Keratinocyte (primary cell): ENCODE results near the gene KRT14. TPM values are rescaled to one million over a fixed set of nuclear protein-coding genes. Genes with fewer than 3 reads are reported as not detected.

Experiments used
- DNase-seq: peaks from one replicate; pipeline ENCODE4 v3.0.0-alpha.2; 2011; ENCODE audit warnings: low read depth, missing footprints, low spot score
- FAIRE-seq: peaks from 2 replicates; lab custom pipeline; 2011; peaks lifted over from hg19 to GRCh38; lab: Jason Lieb, UNC
- H2AFZ ChIP-seq: 2 replicates; pipeline ENCODE4 v1.6.0; 2012; ENCODE audit warnings: low read length, control low read depth, inconsistent platforms; ENCODE audit not compliant: control insufficient read depth
- H3K27ac ChIP-seq: 2 replicates; pipeline ENCODE4 v1.5.1; 2011; ENCODE audit warnings: low read length; ENCODE audit not compliant: control insufficient read depth, insufficient read depth
- H3K27me3 ChIP-seq: 3 replicates; pipeline ENCODE4 v1.6.0; 2011; ENCODE audit warnings: low read length; ENCODE audit not compliant: control insufficient read depth, insufficient read depth; ENCODE audit errors: extremely low read depth
- H3K36me3 ChIP-seq, 2 experiments: 2 replicates in 1 of 2; 3 replicates in 1 of 2; pipeline ENCODE4 v1.5.1; 2011; ENCODE audit warnings: low read length in 2 of 2, mild to moderate bottlenecking in 1 of 2; ENCODE audit not compliant: control insufficient read depth in 2 of 2, insufficient read depth in 2 of 2; ENCODE audit errors: extremely low read depth in 1 of 2
- H3K4me1 ChIP-seq: 3 replicates; pipeline ENCODE4 v1.5.1; 2011; ENCODE audit warnings: low read length; ENCODE audit not compliant: control insufficient read depth, insufficient read depth; ENCODE audit errors: extremely low read depth
- H3K4me2 ChIP-seq: 3 replicates; pipeline ENCODE4 v1.6.0; 2011; ENCODE audit warnings: low read depth, low read length; ENCODE audit not compliant: control insufficient read depth, insufficient read depth; ENCODE audit errors: extremely low read depth
- H3K4me3 ChIP-seq, 3 experiments: fragments of 200-600 bp in 1 of 3; sonication (generic) in 1 of 3; 2 replicates in 2 of 3; 3 replicates in 1 of 3; pipeline ENCODE4 v1.5.1; 2011 to 2016; ENCODE audit warnings: low read length in 3 of 3, mild to moderate bottlenecking in 3 of 3, control low read depth in 2 of 3, inconsistent platforms in 1 of 3, low read depth in 1 of 3, mixed read lengths in 1 of 3, mixed run types in 1 of 3, moderate library complexity in 1 of 3; ENCODE audit not compliant: control insufficient read depth in 2 of 3, insufficient read depth in 2 of 3; ENCODE audit errors: extremely low read depth in 1 of 3
- H3K79me2 ChIP-seq: 2 replicates; pipeline ENCODE4 v1.6.0; 2012; ENCODE audit warnings: low read length; ENCODE audit not compliant: control insufficient read depth, insufficient read depth
- H3K9ac ChIP-seq: 3 replicates; pipeline ENCODE4 v1.6.0; 2011; ENCODE audit warnings: low read length; ENCODE audit not compliant: control insufficient read depth, insufficient read depth; ENCODE audit errors: extremely low read depth
- H3K9me1 ChIP-seq: 3 replicates; pipeline ENCODE4 v1.6.0; 2011; ENCODE audit warnings: low read length; ENCODE audit not compliant: control insufficient read depth, insufficient read depth; ENCODE audit errors: extremely low read depth
- H3K9me3 ChIP-seq: 2 replicates; pipeline ENCODE4 v1.5.1; 2012; ENCODE audit warnings: low read depth, low read length; ENCODE audit not compliant: control insufficient read depth
- H4K20me1 ChIP-seq: 3 replicates; pipeline ENCODE4 v1.6.0; 2011; ENCODE audit warnings: low read length; ENCODE audit not compliant: control insufficient read depth, insufficient read depth; ENCODE audit errors: extremely low read depth
- CTCF ChIP-seq, 3 experiments: IDR thresholded peaks in 1 of 3; conservative IDR thresholded peaks in 1 of 3; optimal IDR thresholded peaks in 1 of 3; 2 replicates in 2 of 3; 3 replicates in 1 of 3; pipeline versions ENCODE3 to v1.5.1; 2011; ENCODE audit warnings: low read length in 3 of 3, mild to moderate bottlenecking in 3 of 3, moderate library complexity in 2 of 3, control low read depth in 1 of 3, inconsistent platforms in 1 of 3; ENCODE audit not compliant: insufficient read depth in 2 of 3; ENCODE audit errors: extremely low read depth in 1 of 3
- EZH2 ChIP-seq: IDR thresholded peaks from one replicate; pipeline ENCODE4 v1.6.1; 2012; ENCODE audit warnings: inconsistent platforms, mild to moderate bottlenecking, low read length, moderate library complexity
- dilution Hi-C: fragments of 300-500 bp; cut with MboI; formaldehyde crosslinking; loops from one replicate; pipeline ENCODE4 v1.7.0; 2020; ENCODE audit warnings: low sequenced_read_pairs; ENCODE audit not compliant: extremely low pct_ligation_motif_present
- polyA plus RNA-seq, 5 experiments: library from polyadenylated mRNA; depleted of rRNA in 3 of 5; stranded (reverse) in 3 of 5; stranded (forward) in 1 of 5; unstranded in 1 of 5; fragments of >200 nt; gene quantifications; 1 replicate in 1 of 5; 2 replicates in 3 of 5; 3 replicates in 1 of 5; pipeline versions ENCODE4 v1.2.1 to v1.2.3, GENCODE V29; 2011 to 2012; ENCODE audit warnings: missing spikeins in 2 of 5, low read depth in 1 of 5, low replicate concordance in 1 of 5

Gene KRT14
- polyA plus RNA-seq, 1 donor (not counting 4 experiments of a cell fraction or from before 2014, with no cell fraction given): 26,041 TPM

GRCh38 chr17:41592601-41593305, 6.1 kb upstream of the KRT14 start:
- peak; percentile 92 for FAIRE-seq
- peak overlapping the region; percentile 46 for H3K4me2 ChIP-seq
- no peak for DNase-seq
- H3K27ac ChIP-seq: no peak overlapping the region
- no peak for TF ChIP-seq CTCF (optimal IDR thresholded peaks at IDR 0.05 in 1 of 3, IDR thresholded peaks at IDR 0.05 in 1 of 3, conservative IDR thresholded peaks at IDR 0.05 in 1 of 3; ENCODE audit: extremely low read depth in 1 of 3, insufficient read depth in 2 of 3, low read length in 3 of 3)
- no peak for TF ChIP-seq EZH2
- no peak overlapping the region for H2AFZ ChIP-seq
- no peaks in the 10 kb centered on the region for H4K20me1 ChIP-seq
- no peaks in the 10 kb centered on the region for H3K9me3 ChIP-seq
- no peaks in the 10 kb centered on the region for H3K79me2 ChIP-seq
- H3K9ac ChIP-seq: no peak overlapping the region
- no peaks in the 10 kb centered on the region for H3K27me3 ChIP-seq
- no peak overlapping the region for H3K4me3 ChIP-seq
- peaks cover 43% of the 10 kb centered on the region for H3K4me1 ChIP-seq
- H3K36me3 ChIP-seq: no peaks in the 10 kb centered on the region
- dilution Hi-C loops: no loop called here
- no peaks in the 10 kb centered on the region for H3K9me1 ChIP-seq

GRCh38 chr17:41589301-41589700, 2.6 kb upstream of the KRT14 start:
- H3K9ac ChIP-seq: peak overlapping the region; percentile 80
- H3K4me2 ChIP-seq: peak overlapping the region; percentile 80
- dilution Hi-C loops: no loop called here
- H3K36me3 ChIP-seq: peaks cover 14 to 19% of the 10 kb centered on the region in 2 experiments
- peak overlapping the region; percentile 95 for H3K27ac ChIP-seq
- H2AFZ ChIP-seq: no peak overlapping the region
- H4K20me1 ChIP-seq: peaks cover 22% of the 10 kb centered on the region
- H3K79me2 ChIP-seq: peaks cover 20% of the 10 kb centered on the region
- DNase-seq (no peak), FAIRE-seq (peak; percentile 86)
- H3K9me3 ChIP-seq: no peaks in the 10 kb centered on the region
- no peak for TF ChIP-seq EZH2
- TF ChIP-seq CTCF (optimal IDR thresholded peaks at IDR 0.05 in 1 of 3, IDR thresholded peaks at IDR 0.05 in 1 of 3, conservative IDR thresholded peaks at IDR 0.05 in 1 of 3; ENCODE audit: extremely low read depth in 1 of 3, insufficient read depth in 2 of 3, low read length in 3 of 3): peak in 2 of 3 experiments; percentile 21 to 37
- H3K4me3 ChIP-seq: peak overlapping the region in 2 of 3 experiments; percentile 32 to 45
- H3K9me1 ChIP-seq: no peaks in the 10 kb centered on the region
- H3K27me3 ChIP-seq: no peaks in the 10 kb centered on the region
- H3K4me1 ChIP-seq: peaks cover 41% of the 10 kb centered on the region
